GM12891 (cell line): ENCODE data around the gene PLSCR3.

Experiments used
- PAX5 ChIP-seq: IDR thresholded peaks from 2 replicates; pipeline ENCODE4 v1.6.1; 2011; ENCODE audit warnings: low read length, moderate library complexity, mild to moderate bottlenecking; ENCODE audit not compliant: insufficient read depth, severe bottlenecking
- POLR2A ChIP-seq: IDR thresholded peaks from 2 replicates; pipeline ENCODE4 v1.6.1; 2011; ENCODE audit warnings: low read depth, low read length, control low read depth
- POLR2AphosphoS5 ChIP-seq: IDR thresholded peaks from 2 replicates; pipeline ENCODE4 v1.6.1; 2011; ENCODE audit warnings: low read depth, low read length, control low read depth
- SPI1 ChIP-seq: IDR thresholded peaks from 2 replicates; pipeline ENCODE4 v1.6.1; 2011; ENCODE audit warnings: low read depth, low read length, control low read depth
- TAF1 ChIP-seq: IDR thresholded peaks from 2 replicates; pipeline ENCODE4 v1.6.1; 2011; ENCODE audit warnings: low read depth, low read length, control low read depth

DNA sequence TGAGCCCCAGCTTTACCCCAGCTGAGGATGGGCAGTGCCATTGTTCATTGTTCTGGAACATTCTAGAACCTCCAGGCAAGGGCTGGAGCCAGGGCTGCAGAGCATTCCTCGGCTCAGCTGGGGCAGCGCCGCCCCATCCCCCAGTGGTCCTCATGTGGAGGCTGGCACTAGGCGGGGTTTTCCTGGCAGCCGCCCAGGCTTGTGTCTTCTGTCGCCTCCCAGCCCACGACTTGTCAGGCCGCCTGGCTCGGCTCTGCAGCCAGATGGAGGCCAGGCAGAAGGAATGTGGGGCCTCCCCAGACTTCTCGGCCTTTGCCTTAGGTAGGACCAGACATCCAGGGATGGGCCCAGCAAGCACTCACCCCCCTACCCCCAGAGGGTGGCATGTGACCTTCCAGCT lies 39.3 kb downstream of the PLSCR3 start, which contains the start of gene TMEM95:
- TF ChIP-seq SPI1: no peak
- TF ChIP-seq TAF1: no peak
- no peak for TF ChIP-seq POLR2AphosphoS5
- no peak for TF ChIP-seq POLR2A
- TF ChIP-seq PAX5: no peak
